WERI-Rb-1 (cell line): ENCODE measurements around the gene PRR14L.
"Not testable (repeated sequence)": the region's sequence is repeated elsewhere in the genome, so short reads cannot be mapped to it uniquely, and the experiment has no call there.

Source experiments
- DNase-seq: peaks from one replicate; pipeline ENCODE4 v3.0.0-alpha.2; 2020
- H3K27ac ChIP-seq: fragments of 250-450 bp; sonication (Bioruptor Pico); 2 replicates; pipeline ENCODE4 v1.5.1; 2020; ENCODE audit warnings: mild to moderate bottlenecking, moderate library complexity
- H3K27me3 ChIP-seq: fragments of 250-450 bp; sonication (Bioruptor Pico); 2 replicates; pipeline ENCODE4 v1.5.1; 2021; ENCODE audit warnings: mild to moderate bottlenecking, low read depth, moderate library complexity; ENCODE audit not compliant: insufficient read depth, severe bottlenecking
- H3K36me3 ChIP-seq: fragments of 250-450 bp; sonication (Bioruptor Pico); 2 replicates; pipeline ENCODE4 v1.5.1; 2020; ENCODE audit warnings: mild to moderate bottlenecking, moderate library complexity
- H3K4me3 ChIP-seq: 2 replicates; pipeline ENCODE4 v1.5.1; 2011; ENCODE audit warnings: low read depth, mild to moderate bottlenecking, control low read depth, low read length
- H3K9me3 ChIP-seq: fragments of 250-450 bp; sonication (Bioruptor Pico); 2 replicates; pipeline ENCODE4 v1.5.1; 2021; ENCODE audit warnings: mild to moderate bottlenecking, moderate library complexity; ENCODE audit not compliant: severe bottlenecking
- TF ChIP-seq, protein P1 (sequence below): IDR thresholded peaks from 2 replicates; pipeline ENCODE4 v1.5.1; 2011; ENCODE audit warnings: low read depth, mild to moderate bottlenecking, control low read depth, inconsistent platforms, low read length

The PRR14L gene

DNA sequence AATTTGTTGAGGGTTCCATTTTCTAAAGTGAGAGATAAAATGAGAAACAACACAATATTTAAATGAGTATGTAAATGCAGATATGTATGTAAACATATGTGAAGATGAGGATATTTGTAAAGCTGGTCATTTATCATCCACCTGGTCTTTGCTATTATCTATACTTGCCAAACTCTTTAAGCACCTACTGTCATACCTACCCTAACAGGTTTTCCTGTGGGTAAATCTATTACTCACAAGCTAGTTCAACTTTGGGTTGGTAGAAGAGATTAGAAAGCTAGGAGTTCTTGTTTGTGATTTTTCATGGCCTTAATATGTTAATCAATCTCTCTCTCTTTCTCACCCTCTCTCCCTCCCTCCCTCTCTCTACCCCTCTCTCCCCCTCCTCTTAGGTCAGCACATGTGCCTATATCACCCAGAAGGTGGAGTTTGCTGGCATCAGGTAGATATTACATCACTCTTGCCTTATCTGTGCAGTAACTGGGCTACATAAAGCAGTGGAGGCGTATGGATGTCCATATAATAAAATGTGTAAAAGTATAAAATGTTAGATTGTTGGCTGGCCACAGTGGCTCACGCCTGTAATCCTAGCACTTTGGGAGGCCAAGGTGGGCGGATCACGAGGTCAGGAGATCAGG lies 18.6 kb upstream of the PRR14L start:
- H3K36me3 ChIP-seq: peaks cover 44% of the 10 kb centered on the region
- H3K4me3 ChIP-seq: no peak overlapping the region
- no peak for DNase-seq
- no peaks in the 10 kb centered on the region for H3K27me3 ChIP-seq
- H3K27ac ChIP-seq: no peak overlapping the region
- H3K9me3 ChIP-seq: no peaks in the 10 kb centered on the region
- TF ChIP-seq, protein P1, sequence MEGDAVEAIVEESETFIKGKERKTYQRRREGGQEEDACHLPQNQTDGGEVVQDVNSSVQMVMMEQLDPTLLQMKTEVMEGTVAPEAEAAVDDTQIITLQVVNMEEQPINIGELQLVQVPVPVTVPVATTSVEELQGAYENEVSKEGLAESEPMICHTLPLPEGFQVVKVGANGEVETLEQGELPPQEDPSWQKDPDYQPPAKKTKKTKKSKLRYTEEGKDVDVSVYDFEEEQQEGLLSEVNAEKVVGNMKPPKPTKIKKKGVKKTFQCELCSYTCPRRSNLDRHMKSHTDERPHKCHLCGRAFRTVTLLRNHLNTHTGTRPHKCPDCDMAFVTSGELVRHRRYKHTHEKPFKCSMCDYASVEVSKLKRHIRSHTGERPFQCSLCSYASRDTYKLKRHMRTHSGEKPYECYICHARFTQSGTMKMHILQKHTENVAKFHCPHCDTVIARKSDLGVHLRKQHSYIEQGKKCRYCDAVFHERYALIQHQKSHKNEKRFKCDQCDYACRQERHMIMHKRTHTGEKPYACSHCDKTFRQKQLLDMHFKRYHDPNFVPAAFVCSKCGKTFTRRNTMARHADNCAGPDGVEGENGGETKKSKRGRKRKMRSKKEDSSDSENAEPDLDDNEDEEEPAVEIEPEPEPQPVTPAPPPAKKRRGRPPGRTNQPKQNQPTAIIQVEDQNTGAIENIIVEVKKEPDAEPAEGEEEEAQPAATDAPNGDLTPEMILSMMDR: no peak

DNA sequence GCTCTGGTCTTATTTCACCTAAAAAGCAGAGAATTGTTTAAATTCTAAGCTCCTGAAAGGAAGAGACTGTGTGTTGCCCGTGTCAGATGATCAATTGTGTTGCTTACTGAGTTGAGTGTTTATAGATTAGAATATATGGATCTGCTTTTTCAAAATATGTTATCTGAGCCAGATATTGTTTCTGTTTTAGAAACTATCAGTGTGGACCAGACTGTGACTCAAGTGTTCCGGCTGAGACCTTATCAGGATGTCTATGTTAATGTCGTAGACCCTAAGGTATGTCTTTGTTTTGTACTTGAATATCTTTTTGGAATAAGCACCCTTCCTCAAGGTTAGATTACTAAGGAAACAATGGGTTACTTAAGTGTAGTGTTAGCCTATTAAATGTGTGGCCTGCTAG lies 14.9 kb upstream of the PRR14L start:
- Histone ChIP-seq H3K27me3 (no peaks in the 10 kb centered on the region), H3K9me3 (no peaks in the 10 kb centered on the region), H3K27ac (no peak overlapping the region), H3K4me3 (no peak overlapping the region), H3K36me3 (peaks cover 48% of the 10 kb centered on the region)
- no peak for DNase-seq
- TF ChIP-seq, protein P1: no peak

DNA sequence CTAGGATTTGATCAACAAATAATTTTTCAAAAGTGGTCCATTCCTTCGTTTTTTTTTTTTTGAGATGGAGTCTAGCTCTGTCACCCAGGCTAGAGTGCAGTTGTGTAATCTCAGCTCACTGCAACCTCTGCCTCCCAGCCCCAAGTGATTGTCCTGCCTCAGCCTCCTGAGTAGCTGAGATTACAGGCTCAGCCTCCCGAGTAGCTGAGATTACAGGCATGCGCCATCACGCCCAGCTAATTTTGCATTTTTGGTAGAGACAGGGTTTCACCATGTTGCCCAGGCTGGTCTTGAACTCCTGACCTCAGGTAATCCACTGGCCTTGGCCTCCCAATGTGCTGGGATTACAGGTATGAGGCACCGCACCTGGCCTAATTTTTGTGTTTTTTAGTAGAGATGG lies 8.9 kb upstream of the PRR14L start:
- DNase-seq, H3K27me3 ChIP-seq, H3K27ac ChIP-seq, H3K9me3 ChIP-seq, H3K4me3 ChIP-seq: not testable (repeated sequence)
- H3K36me3 ChIP-seq: peaks cover 19% of the 10 kb centered on the region

DNA sequence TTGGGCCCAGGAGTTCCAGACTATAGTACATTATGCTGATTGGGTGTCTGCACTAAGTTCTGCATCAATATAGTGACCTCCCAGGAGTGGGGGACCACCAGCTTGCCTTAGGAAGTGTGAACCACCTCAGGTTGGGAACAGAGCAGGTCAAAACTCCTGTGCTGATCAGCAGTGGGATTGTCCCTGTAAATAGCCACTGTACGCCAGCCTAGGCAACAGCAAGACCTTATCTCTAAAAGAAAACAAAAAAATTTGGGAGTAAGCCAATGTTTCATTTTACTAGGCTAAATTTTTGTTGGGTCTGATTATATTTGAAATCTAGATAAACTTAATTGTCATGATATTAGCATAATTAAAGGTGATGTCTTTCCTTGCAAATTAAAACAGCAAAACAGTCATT lies 7.3 kb upstream of the PRR14L start:
- TF ChIP-seq, protein P1: no peak
- Histone ChIP-seq H3K27me3 (no peaks in the 10 kb centered on the region), H3K27ac (no peak overlapping the region), H3K4me3 (no peak overlapping the region), H3K36me3 (peaks cover 19% of the 10 kb centered on the region), H3K9me3 (no peaks in the 10 kb centered on the region)
- no peak for DNase-seq

DNA sequence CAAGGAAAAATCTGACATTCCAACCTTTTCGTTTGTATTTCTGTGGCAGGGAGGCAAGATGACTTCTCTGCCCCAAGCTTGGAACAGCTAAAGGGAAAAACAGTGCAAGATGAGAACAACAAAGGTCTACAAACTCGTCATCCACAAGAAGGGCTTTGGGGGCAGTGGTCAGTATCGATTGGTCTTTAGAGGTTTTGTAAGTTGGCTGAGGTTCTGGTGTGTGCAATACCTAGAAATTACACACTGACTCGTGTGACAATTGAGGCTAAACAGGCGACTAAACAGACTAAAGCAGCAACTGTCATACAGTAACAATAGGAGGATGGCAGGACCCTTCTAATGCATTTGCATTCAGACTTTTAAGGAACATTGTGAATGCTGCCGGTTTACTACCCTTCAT lies 4.9 kb upstream of the PRR14L start:
- H3K4me3 ChIP-seq: peak overlapping the region; percentile 83; the same call in 1 of the 2 replicates
- H3K36me3 ChIP-seq: peaks cover 9% of the 10 kb centered on the region
- no peaks in the 10 kb centered on the region for H3K27me3 ChIP-seq
- no peak for DNase-seq
- H3K27ac ChIP-seq: no peak overlapping the region; the same call in 1 of the 2 replicates
- TF ChIP-seq, protein P1: no peak
- no peaks in the 10 kb centered on the region for H3K9me3 ChIP-seq

DNA sequence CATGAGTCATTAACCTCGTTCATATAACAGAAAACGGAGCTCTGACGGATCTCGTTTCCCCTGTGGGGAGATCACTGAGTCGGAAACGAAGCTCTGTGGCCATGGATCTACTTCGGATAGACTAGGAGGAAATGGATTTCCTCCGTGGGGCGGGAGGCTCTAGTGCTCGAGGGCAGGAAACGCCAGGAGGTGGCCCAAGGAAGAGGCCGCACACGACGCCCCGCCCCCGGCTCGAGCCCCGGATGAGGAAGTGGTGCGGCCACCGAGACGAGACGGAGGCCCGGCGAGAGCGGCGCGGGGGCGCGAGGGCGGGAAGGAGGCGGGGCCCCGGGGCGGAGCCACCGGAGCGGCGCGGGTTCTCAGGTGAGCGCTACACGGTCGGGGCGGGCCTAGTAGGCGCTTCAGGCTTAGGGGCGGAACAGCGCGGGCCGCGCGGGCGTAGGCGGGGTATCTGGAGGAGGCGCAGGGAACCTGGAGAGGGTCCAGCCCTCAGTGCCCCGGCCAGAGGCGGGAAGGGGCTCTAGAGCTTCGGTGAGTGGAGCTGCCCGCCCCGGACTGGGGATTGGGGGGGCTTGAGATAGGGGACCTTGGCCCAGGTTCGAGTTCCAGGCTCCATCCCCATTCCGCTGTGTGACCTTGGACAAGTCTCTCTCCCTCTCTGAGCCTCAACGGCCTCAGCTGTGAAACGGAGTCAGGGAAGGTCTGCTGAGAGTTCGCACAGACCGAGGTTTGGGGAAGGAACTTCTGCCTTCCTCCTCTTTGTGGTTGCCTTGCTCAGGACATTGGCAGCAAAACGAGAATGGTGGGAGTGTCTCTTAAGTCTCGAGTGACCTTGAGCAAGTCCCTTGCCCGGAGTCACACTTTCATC lies 3.9 kb upstream of the PRR14L start, which contains the start of gene DEPDC5:
Gene DEPDC5 (plus strand): TSS at position 386 of the 868 bp plus-strand sequence. CDS start 903 bp downstream, outside the sequence.
- Histone ChIP-seq H3K27ac (peak within 1 kb of the TSS; percentile 92), H3K27me3 (no peaks in the 10 kb centered on the region), H3K4me3 (peak within 1 kb of the TSS; percentile 83), H3K9me3 (no peaks in the 10 kb centered on the region), H3K36me3 (peaks cover 6% of the 10 kb centered on the region)
- peak; percentile 97 for DNase-seq
- TF ChIP-seq, protein P1: no peak
